CD8-positive, alpha-beta memory T cell (primary cell): ENCODE measurements around the gene SAMSN1. TPM values are rescaled to one million over a fixed set of nuclear protein-coding genes. Genes with fewer than 3 reads are reported as not detected.

ENCODE experiments used
- CTCF ChIA-PET: fragments of 350-600 bp; sonication (Branson Sonifier 250); formaldehyde crosslinking; loops from one replicate; lab custom pipeline; 2021; ENCODE audit warnings: antibody characterized with exemption; lab: Charles Lee
- POLR2A ChIA-PET: fragments of 350-600 bp; sonication (Branson Sonifier 250); formaldehyde crosslinking; loops from one replicate; lab custom pipeline; 2021; ENCODE audit warnings: antibody characterized with exemption; lab: Charles Lee
- DNase-seq, 5 donors: peaks; one replicate each; pipeline versions ENCODE4 v3.0.0 to v3.0.0-alpha.2; 2020 to 2022; ENCODE audit warnings: mixed read lengths in 1 of 5
- H3K27ac ChIP-seq: one replicate; pipeline ENCODE4 v1.7.0; 2013; ENCODE audit warnings: low read depth, mild to moderate bottlenecking, low read length, moderate library complexity
- H3K27me3 ChIP-seq: 2 replicates; pipeline ENCODE4 v1.7.0; 2013; ENCODE audit warnings: low read length, mild to moderate bottlenecking; ENCODE audit not compliant: insufficient read depth, poor library complexity, severe bottlenecking
- H3K36me3 ChIP-seq: 2 replicates; pipeline ENCODE4 v1.7.0; 2013; ENCODE audit warnings: mild to moderate bottlenecking, low read length, moderate library complexity; ENCODE audit not compliant: insufficient read depth
- H3K4me1 ChIP-seq: 2 replicates; pipeline ENCODE4 v1.7.0; 2013; ENCODE audit warnings: mild to moderate bottlenecking, low read length, moderate library complexity; ENCODE audit not compliant: insufficient read depth
- H3K4me3 ChIP-seq: 2 replicates; pipeline ENCODE4 v1.7.0; 2013; ENCODE audit warnings: mild to moderate bottlenecking, low read length
- H3K9me3 ChIP-seq: 2 replicates; pipeline ENCODE4 v1.7.0; 2013; ENCODE audit warnings: mild to moderate bottlenecking, low read length
- H3K27ac Mint-ChIP-seq, 8 donors: one replicate each; pipeline ENCODE4 v1.8.0; 2020 to 2021; ENCODE audit warnings: mixed read lengths in 8 of 8, mild to moderate bottlenecking in 6 of 8, inconsistent platforms in 3 of 8, moderate library complexity in 3 of 8
- H3K27me3 Mint-ChIP-seq, 2 donors: one replicate each; pipeline ENCODE4 v1.8.0; 2020 to 2021; ENCODE audit warnings: mixed read lengths in 2 of 2, mild to moderate bottlenecking in 1 of 2, moderate library complexity in 1 of 2
- H3K36me3 Mint-ChIP-seq, 3 donors: one replicate each; pipeline ENCODE4 v1.8.0; 2020 to 2021; ENCODE audit warnings: mixed read lengths in 3 of 3, inconsistent platforms in 1 of 3, mild to moderate bottlenecking in 1 of 3
- H3K4me1 Mint-ChIP-seq, 3 donors: one replicate each; pipeline ENCODE4 v1.8.0; 2020 to 2021; ENCODE audit warnings: mixed read lengths in 3 of 3, inconsistent platforms in 1 of 3, mild to moderate bottlenecking in 1 of 3
- H3K4me3 Mint-ChIP-seq, 7 donors: one replicate each; pipeline ENCODE4 v1.8.0; 2020 to 2021; ENCODE audit warnings: mixed read lengths in 7 of 7, mild to moderate bottlenecking in 6 of 7, moderate library complexity in 4 of 7, inconsistent platforms in 2 of 7
- H3K9me3 Mint-ChIP-seq, 5 donors: one replicate each; pipeline ENCODE4 v1.8.0; 2020 to 2022; ENCODE audit warnings: mixed read lengths in 5 of 5, mild to moderate bottlenecking in 3 of 5, moderate library complexity in 2 of 5, inconsistent platforms in 1 of 5
- polyA plus RNA-seq: library from polyadenylated mRNA; unstranded; fragments of 300-500 nt; fragmentation: Illumina TruSeq; gene quantifications from one replicate; pipeline ENCODE4 v1.2.3, GENCODE V29; 2021
- total RNA-seq, 2 experiments: library from RNA; stranded (reverse); gene quantifications; one replicate each; pipeline ENCODE4 v1.2.3, GENCODE V29; 2021

SAMSN1 gene
- total and polyA plus RNA-seq, 3 experiments from 2014 or later, result 34.1 to 83.2 (median 82.6) TPM

GRCh38 chr21:14492931-14493330, 53.2 kb downstream of the SAMSN1 start:
- peaks cover 9 to 39% (median 36%) of the 10 kb centered on the region in 3 donors for H3K4me1 Mint-ChIP-seq
- peak overlapping the region in 2 of 8 donors; percentile 58 to 75 for H3K27ac Mint-ChIP-seq
- H3K9me3 Mint-ChIP-seq, result peaks cover 0 to 6% (median 2%) of the 10 kb centered on the region in 5 donors
- H3K36me3 ChIP-seq, result peaks cover 11% of the 10 kb centered on the region
- no peaks in the 10 kb centered on the region for H3K27me3 Mint-ChIP-seq
- H3K27ac ChIP-seq, result no peak overlapping the region
- no peak overlapping the region for H3K4me3 ChIP-seq
- no peak overlapping the region for H3K4me3 Mint-ChIP-seq
- H3K27me3 ChIP-seq, result no peaks in the 10 kb centered on the region
- H3K4me1 ChIP-seq, result no peaks in the 10 kb centered on the region
- no peak for DNase-seq
- ChIA-PET CTCF (no interaction called here), POLR2A (no interaction called here)
- no peaks in the 10 kb centered on the region for H3K9me3 ChIP-seq
- H3K36me3 Mint-ChIP-seq, result peaks cover 23 to 76% (median 28%) of the 10 kb centered on the region in 3 donors

DNA sequence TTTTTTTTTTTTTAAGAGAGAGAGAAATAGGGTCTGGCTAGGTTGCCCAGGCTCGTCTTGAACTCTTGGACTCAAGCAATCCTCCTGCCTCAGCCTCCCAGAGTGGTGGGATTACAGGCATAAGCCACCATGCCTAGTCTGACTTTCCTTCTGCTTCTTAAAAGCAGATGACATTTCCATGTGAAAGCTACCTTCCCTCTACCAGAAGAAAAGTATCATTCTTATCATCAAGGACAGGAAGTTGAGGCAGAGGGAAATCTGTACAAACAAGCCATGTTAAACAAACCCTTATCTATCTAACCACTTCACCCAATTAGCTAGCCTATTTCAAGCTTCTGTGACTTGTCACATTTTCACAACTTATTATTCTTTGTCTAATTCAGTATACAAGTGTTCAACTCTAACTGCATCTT, 54.8 kb downstream of the SAMSN1 start:
- no peaks in the 10 kb centered on the region for H3K27me3 Mint-ChIP-seq
- peak overlapping the region in 3 of 8 donors; percentile 26 to 60 (median 39) for H3K27ac Mint-ChIP-seq
- DNase-seq, result no peak
- H3K9me3 Mint-ChIP-seq, result peaks cover 0 to 6% (median 2%) of the 10 kb centered on the region in 5 donors
- Histone ChIP-seq H3K9me3 (no peaks in the 10 kb centered on the region), H3K27me3 (no peaks in the 10 kb centered on the region), H3K27ac (no peak overlapping the region), H3K4me1 (no peaks in the 10 kb centered on the region), H3K4me3 (no peak overlapping the region), H3K36me3 (peaks cover 9% of the 10 kb centered on the region)
- ChIA-PET POLR2A (no interaction called here), CTCF (no interaction called here)
- H3K4me1 Mint-ChIP-seq, result peaks cover 12 to 51% (median 45%) of the 10 kb centered on the region in 3 donors
- no peak overlapping the region for H3K4me3 Mint-ChIP-seq
- peaks cover 15 to 67% (median 26%) of the 10 kb centered on the region in 3 donors for H3K36me3 Mint-ChIP-seq

DNA sequence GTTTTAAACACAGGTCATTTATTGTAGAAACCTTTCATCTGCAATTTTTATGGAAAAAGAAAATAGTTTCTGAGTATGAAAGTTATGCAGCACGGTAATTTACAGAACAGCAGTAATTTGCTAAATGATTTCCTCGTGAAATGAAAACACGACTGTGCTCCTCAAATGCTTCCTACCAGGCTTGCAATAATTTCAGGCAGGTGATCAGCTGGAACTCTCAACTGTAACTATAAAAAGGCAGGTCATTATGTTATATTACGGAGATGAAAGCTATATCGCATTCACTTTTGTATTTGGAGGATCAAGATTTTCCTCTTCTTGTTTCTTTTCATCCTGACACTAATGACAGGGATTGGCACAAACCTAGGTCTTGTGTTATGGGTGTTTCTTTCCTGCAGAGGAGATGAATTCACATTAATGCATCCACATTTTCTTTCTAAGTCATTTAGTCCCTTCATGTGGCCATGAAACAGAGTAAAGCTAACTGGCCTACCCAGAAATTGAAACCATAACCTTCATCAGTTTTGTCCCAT, 57.4 kb downstream of the SAMSN1 start:
- POLR2A ChIA-PET, result no interaction called here
- Mint-ChIP-seq H3K4me3 (no peak overlapping the region), H3K9me3 (no peaks in the 10 kb centered on the region), H3K27ac (peak overlapping the region in 3 of 8 donors; percentile 12 to 61 (median 18)), H3K27me3 (no peaks in the 10 kb centered on the region), H3K36me3 (peaks cover 0 to 61% (median 21%) of the 10 kb centered on the region in 3 donors), H3K4me1 (peaks cover 12 to 49% (median 48%) of the 10 kb centered on the region in 3 donors)
- no peaks in the 10 kb centered on the region for H3K27me3 ChIP-seq
- no peak overlapping the region for H3K27ac ChIP-seq
- H3K36me3 ChIP-seq, result no peaks in the 10 kb centered on the region
- H3K9me3 ChIP-seq, result no peaks in the 10 kb centered on the region
- CTCF ChIA-PET, result no interaction called here
- no peak overlapping the region for H3K4me3 ChIP-seq
- H3K4me1 ChIP-seq, result no peaks in the 10 kb centered on the region
- DNase-seq, result no peak

- peaks cover 0 to 54% (median 22%) of the 10 kb centered on the region in 3 donors for H3K36me3 Mint-ChIP-seq
- peaks cover 3% of the 10 kb centered on the region for H3K4me1 ChIP-seq
- CTCF ChIA-PET, result no interaction called here
- H3K9me3 Mint-ChIP-seq, result no peaks in the 10 kb centered on the region
- no peaks in the 10 kb centered on the region for H3K27me3 ChIP-seq
- H3K9me3 ChIP-seq, result no peaks in the 10 kb centered on the region
- H3K4me1 Mint-ChIP-seq, result peaks cover 14 to 49% (median 48%) of the 10 kb centered on the region in 3 donors
- no peak overlapping the region for H3K4me3 Mint-ChIP-seq
- H3K27ac ChIP-seq, result no peak overlapping the region
- H3K36me3 ChIP-seq, result no peaks in the 10 kb centered on the region
- no peaks in the 10 kb centered on the region for H3K27me3 Mint-ChIP-seq
- DNase-seq, result no peak
- POLR2A ChIA-PET, result no interaction called here
- H3K27ac Mint-ChIP-seq, result peak overlapping the region in 6 of 8 donors; percentile 40 to 71 (median 52)
- H3K4me3 ChIP-seq, result no peak overlapping the region
These were observed 58.4 kb downstream of the SAMSN1 start for GRCh38 chr21:14487490-14488432.

- H3K4me1 Mint-ChIP-seq, result peaks cover 21 to 52% (median 51%) of the 10 kb centered on the region in 3 donors
- CTCF ChIA-PET, result no interaction called here
- H3K9me3 ChIP-seq, result no peaks in the 10 kb centered on the region
These were observed 59.2 kb downstream of the SAMSN1 start for GRCh38 chr21:14486869-14487268.

DNA sequence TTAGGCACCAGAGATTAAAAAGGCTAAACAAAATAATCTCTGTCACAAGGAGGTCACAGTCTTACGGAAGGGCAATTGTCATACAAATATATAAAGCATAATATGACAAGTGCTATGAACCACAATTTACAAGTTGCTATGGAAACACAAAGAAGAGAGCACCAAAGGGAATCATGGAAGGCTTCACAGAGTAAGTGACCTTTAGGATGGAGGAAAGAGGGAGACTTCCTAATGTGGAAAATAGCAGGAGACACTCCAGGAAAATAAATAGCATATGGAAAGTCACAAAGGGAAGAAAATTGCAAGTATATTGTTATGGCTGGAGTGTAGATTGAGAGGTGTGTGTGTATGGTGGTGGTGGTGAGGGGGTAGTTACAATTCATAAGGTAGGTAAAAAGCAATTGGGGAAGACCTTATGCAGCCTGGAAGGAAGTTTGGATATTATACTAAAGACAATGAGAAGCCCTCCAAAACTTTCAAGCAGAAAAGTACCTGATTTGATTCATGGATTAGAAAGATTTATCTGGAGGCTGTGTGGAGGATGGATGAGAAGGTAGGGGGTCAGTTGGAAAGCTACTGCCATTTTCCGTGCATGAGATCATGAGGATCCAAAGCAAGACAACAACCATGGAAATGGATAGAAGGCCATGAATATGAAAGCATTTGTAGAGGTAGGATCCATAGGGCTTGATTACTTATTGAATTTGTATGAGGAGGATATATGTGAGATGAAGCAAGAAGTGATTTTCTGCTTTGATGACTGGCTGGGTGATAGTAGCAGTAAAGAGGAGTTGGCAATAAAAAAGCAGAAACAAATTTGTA, 61.7 kb downstream of the SAMSN1 start:
- peaks cover 0 to 36% (median 19%) of the 10 kb centered on the region in 3 donors for H3K36me3 Mint-ChIP-seq
- no peaks in the 10 kb centered on the region for H3K27me3 Mint-ChIP-seq
- POLR2A ChIA-PET, result no interaction called here
- peaks cover 21 to 43% (median 42%) of the 10 kb centered on the region in 3 donors for H3K4me1 Mint-ChIP-seq
- CTCF ChIA-PET, result no interaction called here
- Histone ChIP-seq H3K27ac (no peak overlapping the region), H3K27me3 (no peaks in the 10 kb centered on the region), H3K4me1 (peaks cover 15% of the 10 kb centered on the region), H3K36me3 (no peaks in the 10 kb centered on the region), H3K4me3 (no peak overlapping the region), H3K9me3 (no peaks in the 10 kb centered on the region)
- no peak for DNase-seq
- H3K9me3 Mint-ChIP-seq, result no peaks in the 10 kb centered on the region
- no peak overlapping the region for H3K4me3 Mint-ChIP-seq
- peak overlapping the region in 5 of 8 donors; percentile 0 to 78 (median 21) for H3K27ac Mint-ChIP-seq

More at GRCh38 chr21:14486869-14487268, 59.2 kb downstream of the SAMSN1 start:
- Mint-ChIP-seq H3K9me3 (no peaks in the 10 kb centered on the region), H3K36me3 (peaks cover 0 to 49% (median 22%) of the 10 kb centered on the region in 3 donors), H3K4me3 (no peak overlapping the region), H3K27ac (peak overlapping the region in 5 of 8 donors; percentile 12 to 49 (median 29)), H3K27me3 (no peaks in the 10 kb centered on the region)
- H3K27me3 ChIP-seq, result no peaks in the 10 kb centered on the region
- no peak for DNase-seq
- POLR2A ChIA-PET, result no interaction called here
- no peak overlapping the region for H3K4me3 ChIP-seq
- H3K4me1 ChIP-seq, result peaks cover 11% of the 10 kb centered on the region
- H3K36me3 ChIP-seq, result no peaks in the 10 kb centered on the region
- H3K27ac ChIP-seq, result no peak overlapping the region

DNA sequence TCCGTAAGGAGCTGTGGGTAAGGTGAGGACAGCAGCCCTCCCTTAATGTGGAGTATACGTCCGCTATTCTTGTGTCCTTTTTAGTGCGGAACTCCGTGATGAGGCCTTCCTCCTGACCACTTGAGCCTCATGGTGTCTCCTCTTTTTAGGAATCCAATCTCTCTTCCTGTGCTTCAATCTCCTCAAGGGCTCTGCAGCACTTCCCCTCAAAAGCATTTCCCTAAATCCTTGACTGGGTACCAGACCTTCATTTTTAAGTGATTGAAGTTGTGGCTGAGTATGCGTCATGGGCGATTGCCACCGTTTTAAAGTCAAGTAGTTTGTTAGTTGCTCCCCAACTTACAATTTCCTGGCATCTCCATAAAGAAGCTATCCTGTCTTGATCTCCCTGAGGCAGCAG, 62.8 kb downstream of the SAMSN1 start:
- CTCF ChIA-PET, result no interaction called here

More for the DNA sequence above, 62.8 kb downstream of the SAMSN1 start:
- Histone ChIP-seq H3K9me3 (no peaks in the 10 kb centered on the region), H3K4me3 (no peak overlapping the region), H3K4me1 (peaks cover 15% of the 10 kb centered on the region), H3K36me3 (no peaks in the 10 kb centered on the region), H3K27ac (no peak overlapping the region), H3K27me3 (no peaks in the 10 kb centered on the region)
- Mint-ChIP-seq H3K4me3 (no peak overlapping the region), H3K4me1 (peaks cover 21 to 37% (median 37%) of the 10 kb centered on the region in 3 donors), H3K36me3 (peaks cover 0 to 30% (median 19%) of the 10 kb centered on the region in 3 donors), H3K27me3 (no peaks in the 10 kb centered on the region), H3K27ac (peak overlapping the region in 5 of 8 donors; percentile 0 to 66 (median 55)), H3K9me3 (no peaks in the 10 kb centered on the region)
- no peak for DNase-seq
- POLR2A ChIA-PET, result no interaction called here
